ENCODE measurements around the gene NTM.

Gene NTM

DNA sequence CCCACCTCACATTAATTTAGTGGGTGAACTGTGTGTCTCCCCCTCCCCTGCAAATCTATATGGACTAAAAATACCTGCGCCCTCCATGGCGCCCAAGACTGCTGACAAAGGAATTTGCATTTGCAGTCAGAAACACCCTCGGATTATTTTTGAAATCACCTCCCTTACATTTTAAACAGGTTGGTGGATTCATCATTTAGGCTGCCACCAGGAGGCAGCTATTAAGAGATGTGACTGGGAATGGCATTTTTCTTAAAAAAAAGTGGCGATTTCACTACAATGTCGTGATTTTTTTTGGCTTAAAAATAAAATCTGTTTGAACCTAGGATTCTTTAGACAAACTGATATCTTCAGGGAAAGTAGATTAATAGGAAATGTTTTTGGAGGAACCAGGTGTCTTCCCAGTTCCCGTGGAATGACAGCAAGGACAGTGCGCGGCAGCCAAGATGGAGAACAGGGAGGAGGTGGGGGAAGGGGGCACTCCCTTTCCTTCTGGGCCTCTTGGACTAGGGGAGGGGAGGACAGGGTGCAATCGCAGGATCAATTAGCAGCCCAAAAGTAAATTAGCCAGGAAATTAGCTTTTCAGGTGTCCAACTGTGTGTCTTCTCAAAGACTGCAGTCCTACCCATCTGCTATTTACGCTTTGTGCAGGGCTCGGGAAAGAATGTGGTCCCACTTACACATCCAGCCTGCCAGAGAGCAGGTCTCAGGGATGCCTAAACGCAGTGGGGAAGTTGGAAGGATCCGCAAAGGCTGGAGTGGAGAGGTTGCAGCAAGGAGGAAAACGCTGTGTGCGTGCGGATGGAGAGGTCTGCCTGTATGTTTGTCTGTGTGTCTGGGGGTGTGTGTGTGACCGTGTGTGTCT lies 496.4 kb downstream of the NTM start:
- no peak for DNase-seq (ENCODE audit: low spot score)

DNA sequence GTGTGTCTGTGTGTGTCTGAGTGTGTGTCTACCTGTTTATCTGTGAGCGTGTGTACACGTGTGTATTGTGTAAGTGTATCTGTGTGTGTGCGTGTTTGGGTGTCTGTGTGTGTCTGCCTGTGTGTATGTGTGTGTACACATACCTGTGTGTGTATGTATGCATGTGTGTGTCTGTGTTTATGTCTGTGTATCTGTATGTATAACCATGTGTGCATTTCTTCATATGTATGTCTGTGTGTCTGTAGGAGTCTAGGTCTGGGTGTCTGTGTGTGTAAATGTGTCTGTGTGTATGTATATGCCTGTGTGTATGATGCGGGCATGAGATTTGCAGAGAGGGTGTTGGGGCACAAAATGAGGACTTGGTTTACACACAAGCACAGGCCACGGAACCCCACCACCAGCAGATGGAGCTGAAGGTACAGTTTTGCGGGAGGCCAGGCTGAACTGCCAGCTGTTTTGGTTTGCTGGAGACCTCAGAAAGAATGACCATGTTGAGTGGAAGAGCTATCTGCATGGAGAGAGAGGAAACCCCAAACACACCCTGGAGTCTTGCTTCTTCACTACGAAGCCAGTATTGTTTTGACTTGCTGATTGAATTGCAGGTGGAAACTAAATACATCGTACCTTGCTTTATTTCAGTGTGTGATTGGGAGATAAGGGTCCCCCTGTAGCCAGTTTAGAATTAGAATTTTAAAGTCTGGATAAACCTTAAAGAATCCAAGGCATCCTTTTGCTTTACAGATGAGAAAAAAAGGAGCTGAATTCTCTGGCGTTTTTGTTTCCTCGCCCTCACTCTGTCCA lies 497.2 kb downstream of the NTM start:
- no peak for DNase-seq (ENCODE audit: low spot score)

DNA sequence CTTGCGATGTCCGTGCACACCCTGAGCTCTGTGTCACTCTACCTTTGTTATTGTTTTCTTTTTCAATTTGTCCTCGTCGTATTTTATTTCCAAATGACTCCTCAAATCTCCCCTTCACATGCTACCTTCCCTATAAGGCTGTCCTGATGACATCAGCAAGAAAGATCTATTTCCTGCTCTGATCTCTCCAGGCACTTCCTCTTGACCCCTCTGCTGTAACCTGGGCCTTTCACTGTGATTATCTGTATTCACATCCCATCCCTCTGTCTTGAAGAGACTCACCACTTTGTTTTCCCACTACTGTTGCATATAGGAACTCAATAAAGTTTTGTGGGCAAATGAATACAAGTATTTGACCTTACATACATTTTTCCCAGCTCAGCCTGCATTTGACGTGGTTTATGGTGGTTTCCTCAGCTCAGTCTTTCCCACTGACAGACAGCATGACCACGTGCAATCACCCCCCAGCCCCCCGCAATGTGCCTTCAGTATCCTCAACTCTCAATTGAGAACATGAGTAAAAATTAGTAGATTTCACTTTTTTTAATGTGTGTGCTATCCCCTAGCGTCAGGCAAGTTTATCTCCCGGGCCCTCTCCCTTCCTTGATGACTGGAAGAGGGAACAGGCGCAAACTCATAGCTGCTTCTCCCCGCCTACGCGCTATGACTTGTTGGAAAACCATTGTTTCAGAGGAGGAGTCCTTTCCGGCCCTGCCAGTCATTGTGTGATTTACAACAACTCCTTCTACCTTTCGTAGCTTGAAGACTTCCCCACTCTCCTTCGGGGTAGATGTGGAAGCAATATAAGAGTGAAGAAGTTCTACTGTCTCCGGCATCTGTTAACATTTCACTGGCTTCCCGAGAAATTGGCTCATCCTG lies 498.5 kb downstream of the NTM start:
- DNase-seq (ENCODE audit: low spot score): no peak

DNA sequence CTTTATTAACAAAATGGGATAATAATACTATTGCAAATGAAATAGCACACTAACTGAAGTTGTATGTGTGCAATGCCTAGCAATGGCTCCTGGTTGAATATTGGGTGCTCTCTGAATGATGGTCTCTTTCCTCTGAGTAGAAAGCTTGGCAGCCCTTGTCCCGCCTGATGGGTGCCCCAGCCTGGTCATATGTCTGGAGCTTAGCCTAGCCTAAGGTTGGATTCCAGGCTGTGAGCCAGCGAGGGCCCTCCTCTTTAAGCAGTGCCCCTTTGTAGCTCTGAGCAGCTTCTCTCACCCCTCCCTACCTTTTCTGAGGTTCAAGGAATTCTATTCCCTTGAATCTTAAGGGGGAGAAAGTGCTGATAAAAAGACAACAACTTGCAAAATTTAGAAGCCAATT lies 499.9 kb downstream of the NTM start:
- no peak for DNase-seq (ENCODE audit: low spot score)

DNA sequence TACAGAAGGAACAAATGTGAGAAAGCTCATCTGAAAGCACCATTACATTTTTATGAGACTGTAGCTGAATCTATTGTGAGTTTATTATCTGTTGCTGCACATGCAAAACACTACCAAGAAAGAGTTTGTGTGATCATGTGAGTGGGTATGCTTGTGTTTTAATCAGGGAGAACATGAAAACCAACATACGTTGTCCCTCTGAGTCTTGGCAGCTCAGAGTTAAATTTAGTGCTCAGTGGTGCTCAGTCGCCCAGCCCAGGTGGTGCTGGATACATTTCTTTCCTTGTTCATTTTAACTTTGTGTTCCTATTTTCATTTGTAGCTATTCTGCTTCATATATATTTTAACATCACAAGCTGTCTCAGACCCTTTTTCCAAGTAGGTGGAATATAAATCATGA lies 500.6 kb downstream of the NTM start:
- no peak for DNase-seq (ENCODE audit: low spot score)

DNA sequence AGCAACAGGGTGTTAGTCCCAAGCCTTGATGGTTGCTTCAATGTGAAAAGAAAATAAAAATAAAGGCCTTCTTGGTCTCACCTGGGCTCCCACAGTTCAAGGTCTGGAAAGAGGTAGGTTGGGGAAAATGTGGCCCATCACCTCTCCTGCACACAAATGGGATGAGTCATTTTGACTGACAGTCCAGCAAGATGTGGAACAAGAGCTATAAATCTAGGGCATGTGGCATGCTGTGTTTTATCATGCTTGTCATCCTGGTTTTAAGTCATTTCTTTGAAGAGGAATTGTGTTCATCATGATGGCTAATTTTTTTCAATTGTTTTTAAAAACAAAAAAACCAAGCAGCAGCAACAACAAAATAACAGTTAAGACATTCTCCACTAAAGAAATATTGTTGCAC lies 503.7 kb downstream of the NTM start:
- no peak for DNase-seq (ENCODE audit: low spot score)

DNA sequence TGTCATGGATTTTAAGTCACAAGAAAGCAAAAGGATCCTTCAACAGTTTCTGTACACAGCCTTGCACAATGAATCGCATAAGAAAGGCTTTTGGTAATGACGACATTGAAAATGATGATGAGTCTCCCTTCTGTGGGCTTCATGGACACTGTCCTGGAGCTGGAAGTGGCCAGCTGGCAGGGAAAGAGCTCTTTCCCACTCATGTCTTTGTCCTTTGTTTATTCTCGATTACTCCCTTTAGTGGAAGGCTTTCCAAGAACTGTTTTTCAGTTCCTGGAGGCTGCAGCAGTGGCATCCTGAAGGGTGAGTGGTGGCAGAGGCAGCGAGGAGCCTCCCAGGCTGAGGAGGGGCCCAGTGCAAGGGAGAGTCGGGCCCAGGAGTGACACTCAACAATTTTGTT lies 505.2 kb downstream of the NTM start:
- DNase-seq (ENCODE audit: low spot score): no peak

DNA sequence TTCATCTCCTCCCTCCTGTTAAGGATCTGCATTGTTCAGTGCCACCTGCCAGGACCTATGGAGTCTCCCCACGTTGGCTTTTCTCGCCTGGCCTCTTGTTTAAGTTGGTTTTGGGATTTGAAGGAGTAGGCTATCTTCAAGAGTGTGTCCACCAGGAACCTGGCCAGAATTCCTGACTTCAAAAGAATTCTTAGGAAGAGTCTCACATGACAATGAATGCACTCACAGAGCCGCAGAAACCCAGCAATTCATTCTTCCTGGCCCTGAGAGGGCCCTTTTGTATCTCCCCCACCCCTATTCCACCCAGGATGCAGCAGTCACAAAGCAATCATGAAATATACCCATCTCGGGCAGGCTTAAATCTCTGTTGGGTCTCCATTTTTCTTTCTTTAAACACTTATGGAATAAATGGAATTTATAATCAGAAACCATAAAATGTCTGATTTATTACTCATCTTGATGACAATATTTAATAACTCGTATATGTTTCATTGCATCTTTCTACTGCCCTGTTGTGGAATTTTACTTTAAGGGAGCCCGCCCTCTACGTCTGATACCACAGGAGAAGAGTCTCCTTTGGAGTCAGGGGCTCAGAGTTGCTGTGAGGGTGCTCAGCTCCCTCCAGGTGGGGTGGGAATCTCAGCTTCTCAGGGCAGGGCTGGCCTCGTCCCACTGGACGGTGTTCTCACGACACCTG lies 507.0 kb downstream of the NTM start:
- DNase-seq (ENCODE audit: low spot score): no peak

DNA sequence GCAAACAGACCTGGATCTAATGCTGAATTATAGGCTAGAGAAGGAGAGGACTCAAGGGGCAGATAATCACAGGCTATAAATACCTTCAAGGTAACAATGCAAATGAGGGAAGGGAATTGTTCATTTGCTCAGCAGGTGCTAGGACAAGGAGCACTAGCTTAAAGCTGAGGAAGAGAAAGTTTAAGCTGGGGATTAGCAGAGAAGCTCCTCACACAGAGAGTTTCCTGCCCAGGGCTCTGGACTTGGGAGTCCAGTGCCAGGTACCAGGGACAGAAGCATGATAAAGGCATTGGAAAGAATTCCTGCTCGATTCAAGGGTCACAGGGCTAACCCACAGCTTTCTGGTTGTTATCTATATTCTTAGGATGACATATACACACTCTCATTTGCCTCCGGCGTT lies 509.9 kb downstream of the NTM start:
- DNase-seq (ENCODE audit: low spot score): no peak

DNA sequence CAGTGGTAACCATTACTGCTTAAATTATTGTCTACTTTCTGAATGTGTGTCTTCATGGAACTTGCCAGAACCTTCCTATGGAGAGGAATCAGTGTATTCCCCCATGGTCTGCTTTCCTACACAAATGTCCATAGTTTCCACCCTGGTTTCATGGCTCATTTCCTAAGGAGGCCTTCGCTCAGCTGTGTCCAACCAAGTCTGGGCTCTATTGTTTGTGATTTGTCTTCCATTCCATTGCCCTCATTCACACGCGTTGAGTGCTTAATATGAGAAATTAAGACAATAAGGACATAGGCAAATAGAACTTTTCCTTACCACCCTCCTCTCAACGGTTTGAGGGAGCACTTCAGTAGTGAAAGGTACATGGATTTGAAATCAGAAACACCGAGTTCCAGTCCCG lies 510.6 kb downstream of the NTM start:
- no peak for DNase-seq (ENCODE audit: low spot score)

DNA sequence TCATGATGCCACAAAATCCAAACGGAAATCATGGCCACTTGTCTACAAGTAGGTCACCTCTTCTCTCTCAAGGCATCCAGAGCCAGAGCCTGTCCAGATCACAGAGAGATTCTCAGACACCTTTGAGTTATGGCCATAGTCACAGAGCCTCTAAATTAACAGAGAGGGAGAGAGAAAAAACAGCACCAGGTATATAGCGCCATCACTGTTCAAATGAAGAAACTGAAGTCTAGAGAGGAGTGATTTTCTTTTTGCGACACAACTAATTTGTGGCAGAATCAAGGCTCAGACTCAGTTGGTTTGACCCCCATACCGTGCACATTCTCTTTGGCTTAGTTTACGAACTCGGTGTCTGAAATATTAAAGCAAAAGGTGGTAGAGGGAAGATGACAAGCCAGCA lies 512.9 kb downstream of the NTM start:
- DNase-seq (ENCODE audit: low spot score): no peak

DNA sequence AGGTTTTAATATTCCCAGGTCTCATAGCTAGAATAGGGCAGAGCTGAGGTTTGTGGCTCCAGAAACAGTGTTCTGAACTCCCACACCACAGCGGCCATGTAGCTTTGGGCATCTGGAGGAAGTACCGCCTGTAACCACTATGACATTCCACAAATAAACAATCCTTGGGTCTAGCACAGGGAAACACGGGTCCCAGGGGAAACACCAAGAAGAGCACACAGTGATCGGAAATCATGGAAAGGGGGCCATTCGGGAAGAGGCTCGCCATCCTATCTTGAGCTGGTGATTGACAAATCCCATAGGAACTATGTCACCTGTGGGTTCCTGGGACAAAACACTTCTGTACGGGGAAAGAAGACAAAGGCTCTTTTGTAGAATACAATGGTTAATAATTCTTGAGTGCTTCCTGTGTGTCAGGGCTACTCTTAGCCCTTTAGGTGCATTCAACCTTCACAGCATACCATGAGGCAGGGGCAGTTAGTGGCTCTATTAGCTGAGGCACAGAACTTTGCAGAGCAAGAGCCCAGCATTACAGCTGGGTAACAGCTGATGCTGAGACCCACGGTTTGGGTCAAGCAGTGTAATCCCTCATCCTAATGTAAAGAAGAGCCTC lies 514.2 kb downstream of the NTM start:
- no peak for DNase-seq (ENCODE audit: low spot score)

DNA sequence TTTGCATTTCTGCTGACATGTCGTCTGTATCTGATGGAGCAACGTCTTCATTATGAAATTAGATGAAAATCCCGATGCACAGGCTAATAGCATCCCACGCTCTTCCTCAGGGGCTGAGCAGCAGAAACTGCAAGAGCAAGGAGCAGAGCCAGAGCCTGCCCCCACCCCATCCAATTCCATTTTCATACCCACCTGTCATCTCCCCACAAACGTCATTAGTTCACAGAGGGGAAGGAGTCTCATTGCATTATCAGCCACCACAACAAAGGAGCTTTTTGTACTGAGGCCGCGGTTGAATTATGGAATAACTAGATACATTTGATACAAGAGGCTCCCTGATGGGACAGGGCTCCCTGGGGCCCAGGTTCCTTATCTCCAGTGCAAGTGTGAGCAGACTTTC lies 515.0 kb downstream of the NTM start:
- no peak for DNase-seq (ENCODE audit: low spot score)

DNA sequence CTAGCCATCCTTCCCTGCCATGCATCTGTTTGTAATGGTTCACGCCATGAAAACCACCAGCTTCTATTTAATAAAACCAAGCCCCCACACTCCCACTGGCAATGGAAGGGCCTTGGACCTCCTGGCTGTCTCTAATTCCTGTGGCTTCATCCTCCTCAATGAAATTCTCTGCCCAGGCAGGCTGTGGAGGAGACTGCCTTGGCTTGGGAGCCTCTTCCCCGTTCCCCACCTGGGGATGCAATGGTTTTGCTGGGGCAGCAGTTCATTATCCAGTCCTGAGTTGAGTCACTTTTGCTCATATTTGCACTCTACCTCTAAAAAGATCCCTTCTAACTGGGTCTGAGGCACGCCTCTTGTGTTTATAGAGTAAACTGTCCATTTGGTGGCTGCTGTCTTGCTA lies 515.8 kb downstream of the NTM start:
- no peak for DNase-seq (ENCODE audit: low spot score)

DNA sequence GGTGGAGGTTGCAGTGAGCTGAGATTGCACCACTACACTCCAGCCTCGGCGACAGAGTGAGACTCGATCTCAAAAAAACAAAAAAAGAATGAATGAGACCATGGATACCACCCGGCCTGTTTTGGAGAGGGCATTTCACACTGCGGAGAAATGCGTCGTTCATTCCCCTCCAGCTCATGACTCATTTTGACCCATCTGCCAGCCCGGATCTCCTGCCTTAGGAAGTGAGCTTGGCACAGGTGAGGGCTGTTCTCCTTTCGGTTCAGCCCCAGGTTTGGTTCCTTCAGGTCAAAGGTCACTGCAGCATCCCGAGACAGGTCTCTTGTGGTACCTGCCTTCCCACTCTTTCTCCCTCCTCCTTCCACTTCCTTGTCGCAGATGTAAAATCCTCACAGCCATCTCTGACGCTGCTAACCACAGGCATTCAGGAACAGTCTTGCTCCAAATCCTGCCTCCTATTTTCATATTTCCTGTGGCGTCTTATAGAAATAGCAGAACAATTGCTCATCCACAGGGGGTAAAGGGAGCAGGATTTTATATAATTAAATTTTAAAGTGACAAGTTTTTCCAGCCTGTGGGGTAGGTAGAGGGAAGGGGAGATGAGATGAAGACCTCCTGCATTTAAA lies 517.9 kb downstream of the NTM start:
- no peak for DNase-seq (ENCODE audit: low spot score)

DNA sequence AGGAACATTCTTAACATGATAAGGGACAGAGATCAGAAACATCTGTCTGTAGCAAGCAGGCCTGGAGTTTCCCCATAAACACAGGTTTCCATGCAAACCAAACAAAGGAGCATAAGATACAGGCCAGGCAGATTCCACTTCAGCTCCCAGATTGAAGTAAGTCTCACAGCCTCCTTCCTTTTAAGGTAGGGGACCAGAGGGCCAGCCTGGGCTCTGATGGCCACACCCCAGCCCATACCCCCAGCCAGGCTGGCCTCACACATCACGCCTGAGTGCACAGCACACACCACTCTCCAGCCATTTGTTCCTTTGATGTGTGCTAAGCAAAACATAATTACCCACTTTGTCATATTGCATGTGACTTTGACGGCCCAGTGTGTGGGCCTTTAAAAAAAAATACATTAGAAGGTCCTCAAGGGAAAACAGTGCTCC lies 518.7 kb downstream of the NTM start:
- no peak for DNase-seq (ENCODE audit: low spot score)

DNA sequence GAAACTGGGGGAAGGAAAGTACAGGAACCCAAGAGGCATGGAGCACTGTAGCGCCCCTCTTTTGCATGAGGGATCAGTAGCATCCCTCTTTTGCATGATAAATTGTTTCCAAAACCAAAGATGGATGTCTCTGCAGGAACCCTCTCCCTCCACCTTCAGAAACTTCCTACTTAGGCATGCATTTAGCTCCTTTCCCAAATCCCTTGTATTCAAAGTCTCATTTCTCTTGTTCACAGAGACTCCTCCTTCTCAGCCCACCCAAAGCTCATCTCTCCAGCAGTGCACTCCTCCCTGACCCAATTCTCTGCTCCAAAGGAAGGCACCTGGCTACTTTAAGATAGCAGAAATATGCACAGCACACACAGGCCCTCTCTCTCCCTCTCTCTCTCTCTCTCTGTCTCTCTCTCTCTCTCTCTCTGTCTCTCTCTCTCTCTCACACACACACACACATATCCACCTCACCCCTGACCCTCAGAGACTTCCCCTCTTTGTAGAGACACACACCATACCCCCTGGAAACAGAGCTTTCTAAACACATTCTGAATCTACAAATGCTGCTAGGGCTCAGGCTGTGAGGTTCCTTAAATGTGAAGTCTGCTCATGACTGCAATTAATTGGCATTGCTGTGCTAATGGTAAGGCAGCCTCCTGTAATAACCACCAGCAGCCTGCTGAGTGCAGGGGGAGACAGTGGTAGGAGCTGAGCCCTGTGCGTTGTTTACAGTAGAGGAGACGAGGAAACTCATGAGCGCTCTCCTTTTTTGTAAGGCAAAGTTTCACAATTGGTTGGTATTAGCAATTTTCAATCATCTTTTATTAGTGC lies 519.6 kb downstream of the NTM start:
- DNase-seq (ENCODE audit: low spot score): no peak

DNA sequence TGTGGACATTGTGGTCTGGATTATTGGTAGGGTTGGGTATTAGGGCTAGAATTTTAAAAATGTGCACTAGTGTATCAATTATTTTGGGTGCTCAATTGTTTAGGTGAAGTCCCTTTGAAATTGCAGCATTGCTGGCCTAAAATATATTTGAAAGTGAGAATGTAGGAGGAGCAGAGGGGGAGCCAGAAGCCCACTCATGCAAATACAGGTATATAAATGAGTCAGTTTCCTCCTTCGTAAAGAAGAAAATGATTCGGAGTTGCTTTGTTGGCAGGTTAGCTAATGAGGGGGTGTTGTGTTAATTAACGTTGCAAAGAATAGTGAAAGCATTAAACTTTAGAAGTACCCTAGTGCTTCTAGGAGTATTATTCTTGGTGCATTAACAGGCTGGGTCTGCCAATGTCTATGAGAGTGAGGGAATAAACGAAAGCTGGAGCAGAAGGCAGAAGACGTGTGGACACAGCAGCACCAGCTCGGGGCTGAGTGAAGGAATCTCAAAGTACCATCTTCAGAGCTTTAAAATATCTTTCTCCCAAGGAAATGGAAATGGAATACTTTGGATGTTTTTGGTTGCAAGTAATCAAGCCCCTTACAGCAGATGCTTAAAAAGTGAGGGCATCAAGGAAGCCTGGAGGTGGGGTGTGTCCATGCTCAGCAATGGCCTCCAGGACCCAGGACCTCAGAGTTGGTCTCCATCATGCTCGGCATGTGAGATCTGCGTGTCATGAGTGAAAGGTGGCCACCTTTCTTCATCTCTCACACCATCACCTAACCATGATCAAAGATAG lies 522.9 kb downstream of the NTM start:
- DNase-seq (ENCODE audit: low spot score): no peak

DNA sequence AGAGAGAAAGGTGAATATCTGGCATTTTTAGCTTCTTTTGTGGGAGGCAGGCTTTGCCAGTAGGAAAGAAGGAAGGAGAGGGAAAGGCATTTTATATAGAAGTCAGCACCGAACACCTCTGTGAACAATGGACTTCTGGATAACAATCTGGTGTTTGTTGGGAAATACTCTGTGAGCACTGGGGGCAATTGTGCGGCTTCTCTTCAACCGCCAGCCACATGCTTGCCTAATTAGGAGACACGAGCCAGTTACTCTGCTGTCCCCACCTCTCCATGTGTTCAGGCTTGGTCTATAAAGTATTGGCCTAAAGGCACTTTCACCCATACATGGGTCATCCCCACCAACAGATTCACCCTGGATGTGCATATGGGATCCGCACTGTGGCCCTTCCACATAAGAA lies 523.6 kb downstream of the NTM start:
- no peak for DNase-seq (ENCODE audit: low spot score)

Measured in CD4-positive, alpha-beta T cell treated with Interleukin-6 at 100 ng/mL for 8 hours (primary cell).